Activated CD8-positive, alpha-beta memory T cell treated with anti-CD3 and anti-CD28 coated beads, Interleukin-2, amount 50 U/mL, for 4 hours (primary cell): ENCODE results near the gene PKDCC.
"Not testable (repeated sequence)": the region's sequence is repeated elsewhere in the genome, so short reads cannot be mapped to it uniquely, and the experiment has no call there.

Experiments
- DNase-seq: peaks from one replicate; pipeline ENCODE4 v3.0.0-alpha.2; 2020

PKDCC gene

GRCh38 chr2:42031281-42032223 lies 16.3 kb upstream of the PKDCC start:
- DNase-seq, result no peak

GRCh38 chr2:42032224-42032620 lies 15.6 kb upstream of the PKDCC start:
- DNase-seq, result no peak

- no peak for DNase-seq
Observed at GRCh38 chr2:42032745-42033144, 15.1 kb upstream of the PKDCC start.

- not testable (repeated sequence) for DNase-seq
Observed at GRCh38 chr2:42034096-42034495, 13.7 kb upstream of the PKDCC start.

GRCh38 chr2:42035241-42035640 lies 12.6 kb upstream of the PKDCC start:
- no peak for DNase-seq

GRCh38 chr2:42036413-42036812 lies 11.4 kb upstream of the PKDCC start:
- no peak for DNase-seq

GRCh38 chr2:42036940-42037339 lies 10.9 kb upstream of the PKDCC start:
- DNase-seq, result no peak

GRCh38 chr2:42040643-42041278 lies 7.1 kb upstream of the PKDCC start:
- DNase-seq, result no peak

- no peak for DNase-seq
Observed at GRCh38 chr2:42041377-42042127, 6.3 kb upstream of the PKDCC start.

GRCh38 chr2:42042631-42043355 lies 5.0 kb upstream of the PKDCC start:
- DNase-seq, result no peak

GRCh38 chr2:42043789-42044394 lies 3.9 kb upstream of the PKDCC start:
- no peak for DNase-seq

GRCh38 chr2:42044939-42045338 lies 2.9 kb upstream of the PKDCC start:
- no peak for DNase-seq

- DNase-seq, result no peak
Observed at GRCh38 chr2:42045352-42045751, 2.5 kb upstream of the PKDCC start.

GRCh38 chr2:42045848-42046748 lies 1.7 kb upstream of the PKDCC start:
- DNase-seq, result no peak

GRCh38 chr2:42046819-42047487 lies 868 bp upstream of the PKDCC start:
- DNase-seq, result no peak

GRCh38 chr2:42048299-42049220 lies 739 bp downstream of the PKDCC start:
- DNase-seq, result no peak

- DNase-seq, result no peak
Observed at GRCh38 chr2:42049221-42050009, 1.6 kb downstream of the PKDCC start.

GRCh38 chr2:42050010-42050702 lies 2.3 kb downstream of the PKDCC start:
- DNase-seq, result no peak
